HG03159 (cell line): ENCODE results near the gene KRTAP5-4.
"Not testable (repeated sequence)": the region's sequence is repeated elsewhere in the genome, so short reads cannot be mapped to it uniquely, and the experiment has no call there.

Experiments
- ATAC-seq: cut with Tn5 transposase; IDR thresholded peaks from one replicate; pipeline ENCODE4 v1.9.1; 2021; ENCODE audit warnings: mild to moderate bottlenecking, moderate library complexity; ENCODE audit not compliant: unreplicated experiment

KRTAP5-4 gene

DNA sequence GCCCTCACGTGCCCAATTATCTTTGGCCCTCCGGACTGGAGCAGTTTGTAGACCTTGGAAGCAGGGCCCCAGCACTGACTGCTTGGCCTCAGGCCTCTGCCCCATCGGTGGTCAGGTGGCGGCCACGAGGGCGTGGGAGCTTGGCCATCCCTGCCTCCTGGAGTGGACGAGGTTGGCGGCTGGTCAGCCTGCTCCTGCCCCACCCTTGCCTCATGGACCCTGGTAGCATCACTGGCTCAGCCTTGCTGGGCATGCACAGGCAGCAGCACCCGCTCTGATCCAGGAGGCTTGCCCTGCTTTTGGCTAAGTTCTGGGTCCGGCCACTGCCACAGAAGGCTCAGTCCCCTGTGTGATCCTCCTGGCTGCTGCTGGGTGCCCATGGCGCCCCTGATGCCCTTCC, 17.8 kb downstream of the KRTAP5-4 start:
- ATAC-seq: no peak

DNA sequence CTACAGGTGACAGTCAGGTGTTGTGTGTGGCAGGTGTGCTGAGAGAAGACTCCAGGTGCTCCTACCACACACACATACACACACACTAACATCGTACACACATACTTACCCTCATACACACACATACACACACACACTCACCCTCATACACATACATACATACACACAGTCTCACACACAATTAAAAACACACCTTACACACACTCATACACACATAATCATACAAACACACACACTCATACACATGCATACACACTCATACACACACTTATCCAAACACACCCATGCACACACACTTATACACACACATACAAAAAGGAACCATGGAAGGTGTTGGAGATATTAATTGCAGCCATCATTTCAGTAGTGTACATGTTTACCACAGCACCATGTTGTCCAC, 18.3 kb downstream of the KRTAP5-4 start:
- ATAC-seq: no peak

DNA sequence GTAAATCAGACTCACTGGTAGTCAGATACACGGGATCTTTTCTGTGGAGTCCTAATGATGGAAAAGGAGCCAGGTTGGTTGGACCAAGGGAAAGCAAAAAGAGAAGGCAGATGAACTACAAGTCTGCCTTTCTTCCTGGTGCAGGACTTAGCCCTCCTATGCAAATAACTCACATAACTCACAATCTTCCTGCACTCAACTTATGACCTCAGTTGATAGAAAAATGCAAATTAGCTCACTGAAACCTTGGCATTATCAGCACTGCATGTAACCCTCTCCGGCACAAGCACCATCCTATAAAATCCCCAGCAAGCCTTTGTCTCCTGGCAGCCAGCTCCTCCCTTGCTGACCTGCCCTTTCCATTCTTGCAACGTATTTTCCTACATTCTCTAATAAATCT, 20.3 kb downstream of the KRTAP5-4 start:
- not testable (repeated sequence) for ATAC-seq

DNA sequence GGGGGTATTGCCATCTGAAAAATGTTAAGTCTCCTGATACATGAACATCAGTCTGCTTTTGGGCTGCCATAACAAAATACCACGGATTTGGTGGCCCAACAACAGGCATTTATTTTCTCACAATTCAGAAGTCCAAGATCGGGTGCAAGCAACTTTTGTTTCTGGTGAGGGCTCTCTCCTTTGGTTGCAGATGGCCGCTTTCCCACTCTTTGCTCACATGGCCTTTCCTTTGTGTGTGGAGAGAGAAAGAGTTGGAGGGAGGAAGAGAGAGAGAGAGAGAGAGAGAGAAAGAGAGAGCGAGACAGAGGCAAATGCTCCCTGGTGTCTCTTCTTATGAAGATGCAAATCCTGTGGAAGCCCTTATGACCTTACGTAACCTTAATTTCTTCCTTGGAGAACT, 21.3 kb downstream of the KRTAP5-4 start:
- no peak for ATAC-seq

DNA sequence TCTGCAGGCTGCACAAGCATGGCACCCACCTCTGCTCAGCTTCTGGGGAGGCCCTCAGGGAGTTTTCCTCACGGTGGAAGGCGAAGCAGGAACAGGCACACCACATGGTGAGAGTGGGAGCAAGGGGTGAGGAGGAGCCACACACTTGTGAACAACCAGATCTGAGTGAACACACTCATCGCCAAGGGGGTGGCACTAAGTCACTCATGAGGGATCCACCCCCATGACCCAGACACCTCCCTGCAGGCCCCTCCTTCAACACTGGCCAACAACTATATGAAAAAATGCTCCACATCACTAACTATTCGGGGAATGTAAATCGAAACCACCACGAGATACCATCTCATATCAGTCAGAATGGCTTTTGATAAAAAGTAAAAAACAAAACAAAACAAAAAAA, 23.1 kb downstream of the KRTAP5-4 start:
- ATAC-seq: no peak

DNA sequence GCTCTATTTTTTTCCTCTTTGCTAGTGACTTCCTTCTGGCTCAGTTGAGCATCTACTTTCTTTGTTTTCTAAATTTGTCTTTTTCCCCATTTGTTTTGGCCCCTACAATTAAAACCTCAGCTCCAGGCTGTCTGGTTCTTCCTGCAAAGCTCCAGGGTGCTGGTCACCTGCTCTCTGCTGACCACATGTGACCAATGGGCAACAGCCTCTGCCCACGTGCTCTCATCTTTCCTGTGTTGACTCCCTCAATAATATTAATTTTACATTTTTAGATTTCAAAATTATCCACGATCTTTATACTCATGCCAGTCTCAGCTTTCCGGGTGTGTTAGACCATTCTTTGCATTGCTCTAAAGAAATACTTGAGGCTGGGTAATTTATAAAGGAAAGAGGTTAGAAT, 23.5 kb downstream of the KRTAP5-4 start:
- ATAC-seq: not testable (repeated sequence)

DNA sequence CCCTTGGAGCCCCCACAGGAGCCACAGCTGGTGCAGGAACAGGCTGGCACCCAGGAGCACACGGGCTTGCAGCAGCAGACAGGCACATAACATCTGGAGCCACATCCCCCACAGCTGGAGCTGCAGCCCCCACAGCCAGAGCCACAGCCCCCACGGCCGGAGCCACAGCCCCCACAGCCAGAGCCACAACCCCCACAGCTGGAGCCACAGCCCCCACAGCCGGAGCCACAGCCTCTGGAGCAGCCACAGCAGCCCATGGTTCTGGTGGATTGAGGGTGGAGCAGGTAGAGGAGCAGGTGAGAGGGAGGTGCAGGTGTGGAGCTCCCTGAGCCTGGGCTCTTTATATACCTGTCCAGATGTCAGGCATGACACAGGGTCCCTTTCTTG, 24.0 kb downstream of the KRTAP5-4 start, which contains the start of gene KRTAP5-2:
Gene KRTAP5-2, minus strand, starts transcription at position 301 of the 387 bp plus-strand sequence. Its CDS starts 44 bp downstream, at position 257.
- ATAC-seq: no peak

DNA sequence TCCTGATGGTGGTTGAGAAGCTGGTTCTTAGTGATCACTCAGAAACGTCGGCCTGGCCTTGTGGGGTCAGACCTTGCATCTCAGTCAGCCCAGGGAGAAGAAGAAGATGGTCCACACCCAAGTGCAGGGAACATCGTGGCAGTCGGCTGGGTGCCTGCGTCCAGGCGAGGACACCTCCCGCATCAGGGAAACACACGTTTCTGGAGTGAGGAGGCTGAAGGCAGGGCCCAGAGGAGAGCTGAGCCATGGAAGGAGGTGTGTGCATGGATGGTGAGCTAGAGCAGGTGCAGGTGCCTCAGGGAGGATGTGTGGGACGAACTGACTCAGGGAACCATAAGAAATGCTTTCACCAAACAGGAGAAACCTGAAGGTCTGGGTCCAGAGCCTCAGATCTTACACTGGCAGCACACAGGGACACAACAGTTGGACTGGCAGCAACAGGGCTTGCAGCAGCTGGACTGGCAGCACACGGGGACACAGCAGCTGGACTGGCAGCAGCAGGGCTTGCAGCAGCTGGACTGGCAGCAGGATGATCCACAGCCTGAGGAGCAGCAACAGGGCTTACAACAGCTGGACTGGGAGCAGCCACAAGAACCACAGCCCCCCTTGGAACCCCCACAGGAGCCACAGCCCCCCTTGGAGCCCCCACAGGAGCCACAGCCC, 24.5 kb downstream of the KRTAP5-4 start:
- ATAC-seq: no peak

DNA sequence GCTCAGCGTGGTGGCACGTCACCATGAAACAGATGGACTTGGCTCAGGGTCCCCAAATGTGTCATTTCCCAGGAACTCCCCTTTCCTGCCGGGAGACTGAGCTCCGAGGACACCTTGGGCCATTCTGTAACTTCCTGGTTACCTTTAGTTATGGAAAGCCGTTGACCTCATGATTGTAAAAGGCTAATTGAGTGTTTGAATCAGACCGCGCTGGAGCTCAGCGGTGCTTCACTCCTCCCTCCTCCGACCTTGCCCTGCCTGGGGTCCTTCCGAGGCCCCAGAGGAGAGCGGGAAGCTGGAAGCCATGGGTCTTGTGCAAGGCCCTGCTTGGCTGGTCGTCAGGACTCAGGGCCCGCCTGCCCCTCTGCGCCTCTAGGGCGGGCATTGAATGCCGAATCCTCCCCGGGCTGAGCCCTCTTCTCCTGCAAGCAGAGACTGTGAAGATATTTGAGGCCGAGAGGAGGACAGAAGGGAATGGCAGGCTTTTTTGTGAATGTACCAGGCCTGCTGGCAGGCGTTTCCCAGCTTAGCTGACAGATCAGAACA, 25.3 kb downstream of the KRTAP5-4 start:
- not testable (repeated sequence) for ATAC-seq

DNA sequence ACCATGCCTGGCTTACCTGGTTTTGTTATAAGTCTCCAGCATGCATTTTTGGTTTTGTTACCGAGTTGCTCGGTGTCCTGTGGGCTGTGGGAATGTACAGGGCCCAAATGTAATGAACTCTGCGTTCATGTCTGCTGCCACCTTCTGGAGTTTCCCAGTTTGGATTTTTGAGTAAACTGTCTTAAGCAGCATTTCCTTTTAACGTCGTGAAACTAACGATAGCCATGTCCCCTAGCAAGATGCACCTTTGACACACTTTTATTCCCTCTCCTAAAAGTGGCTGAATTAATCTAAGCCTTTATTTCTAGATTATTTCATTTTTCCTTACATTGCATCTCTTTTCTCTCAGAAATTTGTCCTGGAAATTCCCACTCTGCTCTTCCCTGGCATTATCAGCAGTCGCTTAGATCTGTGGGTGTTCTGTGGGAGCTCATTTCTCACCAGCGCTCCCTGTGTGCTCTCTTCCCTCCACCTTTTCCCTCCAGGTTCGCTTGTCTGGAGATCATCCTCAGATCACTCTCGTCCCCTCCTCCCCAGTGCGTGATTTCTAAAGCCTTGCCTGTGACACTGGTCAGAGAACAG, 25.9 kb downstream of the KRTAP5-4 start:
- not testable (repeated sequence) for ATAC-seq

DNA sequence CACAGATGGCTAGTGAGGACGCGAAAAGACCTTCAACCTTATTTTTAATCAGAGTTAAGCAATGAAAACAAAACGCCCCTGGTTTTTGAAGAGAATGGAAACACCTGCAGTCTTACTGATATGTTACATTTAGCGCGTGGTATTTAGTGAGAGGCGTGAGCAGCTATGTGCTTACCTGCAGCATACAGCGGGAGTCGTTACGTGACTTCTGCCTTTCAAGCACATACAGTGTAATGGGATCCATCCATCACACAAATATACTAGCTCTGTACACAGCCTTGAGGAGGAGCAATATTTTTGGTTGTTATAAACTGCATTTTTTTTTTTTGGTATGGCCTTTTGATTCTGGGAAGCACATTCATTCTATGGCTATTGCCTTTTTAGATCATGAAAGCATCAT, 29.3 kb downstream of the KRTAP5-4 start:
- no peak for ATAC-seq

DNA sequence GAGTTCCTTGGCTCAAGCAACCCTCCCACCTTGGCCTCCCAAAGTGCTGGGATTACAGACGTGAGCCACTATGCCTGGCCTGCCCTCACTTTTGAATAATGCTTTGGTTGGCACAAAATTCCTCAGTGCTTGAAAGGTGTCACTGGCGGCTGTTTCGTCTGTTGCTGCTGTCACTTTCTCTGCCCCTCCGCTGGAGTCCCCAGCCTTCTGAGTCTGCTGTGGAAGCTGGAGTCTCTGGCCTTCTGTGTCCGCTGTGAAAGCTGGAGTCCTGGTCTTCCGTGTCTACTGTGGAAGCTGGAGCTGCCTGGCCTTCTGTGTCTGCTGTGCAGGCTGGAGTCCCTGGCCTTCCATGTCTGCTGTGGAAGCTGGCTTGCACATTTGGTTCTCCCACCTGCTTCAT, 31.9 kb downstream of the KRTAP5-4 start:
- ATAC-seq: no peak

DNA sequence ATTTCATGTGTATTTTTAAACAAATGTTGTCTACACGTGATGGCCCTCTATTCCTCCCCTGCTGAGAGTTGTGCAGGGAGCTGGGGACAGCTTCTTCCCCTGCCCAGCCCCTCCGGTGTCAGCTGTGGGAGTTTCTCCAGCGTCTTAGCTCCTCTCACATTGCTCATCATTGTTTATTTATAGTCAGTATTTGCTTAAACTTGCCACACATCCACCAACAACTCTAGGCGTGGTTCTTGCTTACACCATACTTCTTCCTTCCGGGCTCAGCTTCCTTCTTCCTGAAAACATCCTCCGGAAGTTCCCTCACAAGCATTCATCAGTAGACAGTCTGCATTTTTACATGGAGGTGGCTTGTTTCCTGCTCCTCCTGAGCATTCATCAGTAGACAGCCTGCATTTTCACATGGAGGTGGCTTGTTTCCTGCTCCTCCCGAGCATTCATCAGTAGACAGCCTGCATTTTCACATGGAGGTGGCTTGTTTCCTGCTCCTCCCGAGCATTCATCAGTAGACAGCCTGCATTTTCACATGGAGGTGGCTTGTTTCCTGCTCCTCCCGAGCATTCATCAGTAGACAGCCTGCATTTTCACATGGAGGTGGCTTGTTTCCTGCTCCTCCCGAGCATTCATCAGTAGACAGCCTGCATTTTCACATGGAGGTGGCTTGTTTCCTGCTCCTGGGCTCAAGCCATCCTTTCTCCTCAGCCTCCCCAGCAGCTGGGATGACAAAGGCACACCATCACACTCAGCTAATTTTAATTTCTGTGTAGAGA, 32.6 kb downstream of the KRTAP5-4 start:
- ATAC-seq: not testable (repeated sequence)

DNA sequence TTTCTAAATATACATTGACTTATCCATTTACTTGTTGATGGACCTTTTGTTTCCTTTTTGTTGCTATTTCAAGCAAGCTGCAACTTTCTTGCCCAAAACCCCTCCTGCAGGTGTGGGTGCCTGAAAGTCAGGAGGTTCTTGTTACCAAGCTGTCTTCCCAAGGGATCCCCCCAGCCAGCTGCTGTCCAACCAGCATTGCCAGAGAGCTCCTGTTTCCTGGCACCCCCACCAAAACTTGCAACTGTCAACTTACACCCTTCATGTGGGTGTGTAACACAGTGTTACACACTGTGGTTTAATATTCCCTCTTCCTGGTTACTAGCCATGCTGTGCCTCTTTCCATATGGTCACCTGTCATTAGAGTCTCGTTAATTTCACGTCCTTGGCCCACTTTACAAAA, 35.2 kb downstream of the KRTAP5-4 start:
- ATAC-seq: no peak

DNA sequence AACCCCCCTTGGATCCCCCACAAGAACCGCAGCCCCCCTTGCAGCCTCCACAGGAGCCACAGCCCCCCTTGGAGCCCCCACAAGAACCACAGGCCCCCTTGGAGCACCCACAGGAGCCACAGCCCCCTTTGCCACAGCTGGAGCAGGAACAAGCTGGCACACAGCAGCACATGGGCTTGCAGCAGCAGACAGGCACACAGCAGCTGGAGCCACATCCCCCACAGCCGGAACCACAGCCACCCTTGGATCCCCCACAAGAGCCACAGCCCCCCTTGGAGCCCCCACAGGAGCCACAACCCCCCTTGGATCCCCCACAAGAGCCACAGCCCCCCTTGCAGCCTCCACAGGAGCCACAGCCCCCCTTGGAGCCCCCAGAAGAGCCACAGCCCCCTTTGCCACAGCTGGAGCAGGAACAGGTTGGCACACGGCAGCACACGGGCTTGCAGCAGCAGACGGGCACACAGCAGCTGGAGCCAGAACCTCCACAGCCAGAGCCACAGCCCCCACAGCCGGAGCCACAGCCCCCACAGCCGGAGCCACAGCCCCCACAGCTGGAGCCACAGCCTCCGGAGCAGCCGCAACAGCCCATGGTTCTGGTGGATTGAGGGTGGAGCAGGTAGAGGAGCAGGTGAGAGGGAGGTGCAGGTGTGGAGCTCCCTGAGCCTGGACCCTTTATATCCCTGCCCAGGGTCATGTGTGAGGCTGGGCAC, 37.1 kb downstream of the KRTAP5-4 start, which contains the start of gene KRTAP5-1:
Gene KRTAP5-1, minus strand, starts transcription at position 623 of the 710 bp plus-strand sequence. Its CDS starts 34 bp downstream, at position 589.
- not testable (repeated sequence) for ATAC-seq

DNA sequence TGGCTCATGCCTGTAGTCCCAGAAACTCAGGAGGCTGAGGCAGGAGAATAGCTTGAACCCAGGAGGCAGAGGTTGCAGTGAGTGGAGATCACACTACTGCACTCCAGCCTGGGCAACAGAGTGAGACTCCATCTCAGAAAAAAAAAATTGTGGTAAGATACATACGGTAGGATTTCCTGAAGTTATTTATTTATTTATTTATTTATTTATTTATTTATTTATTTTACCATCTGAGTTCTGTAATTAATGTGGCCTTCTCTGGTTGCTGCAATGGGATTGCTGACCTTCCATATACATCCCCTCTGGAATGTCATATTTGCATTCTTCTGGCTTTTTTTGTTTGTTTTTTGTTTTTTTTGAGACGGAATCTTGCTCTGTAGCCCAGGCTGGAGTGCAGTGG, 39.0 kb downstream of the KRTAP5-4 start:
- ATAC-seq: not testable (repeated sequence)

DNA sequence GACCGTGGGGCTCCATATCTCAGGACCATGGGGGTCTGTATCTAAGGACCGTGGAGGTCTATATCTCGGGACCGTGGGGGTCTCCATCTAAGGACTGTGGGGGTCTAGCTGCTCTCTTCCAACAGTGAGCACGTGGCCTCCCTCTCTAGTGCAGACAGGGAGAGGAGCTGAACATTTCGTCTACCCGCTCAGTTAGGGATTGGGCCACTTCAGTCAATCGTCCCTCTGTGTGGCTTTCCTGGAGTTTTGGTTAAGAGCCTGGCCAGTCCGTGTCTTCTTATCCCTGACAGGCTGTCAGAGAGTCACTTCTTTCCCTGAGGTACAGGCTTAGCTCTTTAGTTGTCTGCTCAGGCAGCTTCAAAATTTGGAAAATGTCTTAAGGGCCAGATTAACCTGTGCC, 40.0 kb downstream of the KRTAP5-4 start:
- no peak for ATAC-seq

DNA sequence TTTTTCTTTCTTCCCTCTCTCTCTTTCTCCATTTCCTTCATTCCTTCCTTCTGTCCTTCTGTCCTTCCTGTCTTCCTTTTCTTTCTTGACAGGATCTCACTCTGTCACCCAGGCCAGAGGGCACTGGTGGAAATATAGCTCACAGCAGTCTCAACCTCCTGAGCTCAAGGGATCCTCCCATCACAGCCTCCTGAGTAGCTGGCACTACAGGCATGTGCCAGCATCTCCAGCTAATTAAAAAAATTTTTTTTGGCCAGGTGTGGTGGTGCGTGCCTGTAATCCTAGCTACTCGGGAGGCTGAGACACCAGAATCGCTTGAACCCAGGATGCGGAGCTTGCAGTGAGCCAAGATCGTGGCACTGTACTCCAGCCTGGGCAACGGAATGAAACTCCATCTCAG, 45.1 kb downstream of the KRTAP5-4 start:
- no peak for ATAC-seq

DNA sequence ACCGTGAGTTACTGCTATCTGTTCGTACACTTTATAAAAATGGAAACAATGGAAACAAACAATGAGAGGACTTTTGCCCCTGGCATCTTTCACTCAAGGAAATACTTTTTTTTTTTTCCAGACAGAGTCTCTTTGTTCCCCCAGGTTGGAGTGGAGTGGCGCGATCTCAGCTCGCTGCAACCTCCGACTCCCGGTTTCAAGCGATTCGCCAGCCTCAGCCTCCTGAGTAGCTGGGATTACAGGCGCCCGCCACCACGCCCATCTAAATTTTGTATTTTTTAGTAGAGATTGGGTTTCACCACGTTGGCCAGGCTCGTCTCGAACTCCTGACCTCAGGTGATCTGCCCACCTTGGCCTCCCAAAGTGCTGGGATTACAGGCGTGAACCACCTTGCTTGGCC, 46.2 kb downstream of the KRTAP5-4 start:
- not testable (repeated sequence) for ATAC-seq

DNA sequence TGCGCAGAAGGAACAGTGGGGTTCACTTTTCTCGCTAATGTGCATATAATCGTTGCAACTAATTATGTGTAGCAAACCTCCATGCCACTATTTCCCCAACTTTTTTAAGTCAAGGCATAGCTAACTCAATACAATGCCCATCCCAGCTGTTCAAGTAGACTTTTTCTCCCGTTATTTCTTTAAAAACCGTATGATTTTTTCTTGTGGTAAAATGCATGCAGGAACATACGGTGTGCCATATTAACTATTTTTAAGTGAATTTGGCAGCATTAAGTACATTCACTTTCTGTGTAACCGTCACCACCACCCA, 47.0 kb downstream of the KRTAP5-4 start:
- no peak for ATAC-seq
